ENCODE data around the gene TTF1.
A peak's percentile ranks its signal among the peaks of the same experiment; 100 is the strongest.
"Not testable (repeated sequence)": the region's sequence is repeated elsewhere in the genome, so short reads cannot be mapped to it uniquely, and the experiment has no call there.

Gene TTF1

GRCh38 chr9:132411091-132411508, 4.5 kb upstream of the TTF1 start:
- no peak for DNase-seq (ENCODE audit: low read depth)

DNA sequence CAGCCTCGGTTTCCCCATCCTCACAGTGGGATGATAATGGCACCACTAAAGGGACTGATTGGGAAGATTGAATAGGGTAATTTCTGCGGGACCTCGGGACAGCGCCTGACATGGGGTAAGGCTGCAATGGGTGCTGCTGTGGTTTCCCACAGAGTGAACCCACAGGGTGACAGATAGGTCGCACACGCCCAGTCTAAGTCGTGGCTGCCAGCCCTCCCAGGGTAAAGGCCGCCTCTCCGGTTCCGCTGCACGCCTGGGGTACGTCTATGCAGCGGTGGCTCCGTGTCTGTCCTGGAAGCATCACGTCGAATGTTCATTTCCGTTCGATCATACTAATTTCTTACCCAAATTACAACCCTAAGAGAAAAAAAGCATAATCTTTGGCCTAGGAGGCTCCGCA, 4.0 kb upstream of the TTF1 start:
- DNase-seq (ENCODE audit: low read depth): no peak

GRCh38 chr9:132409828-132410528, 3.3 kb upstream of the TTF1 start, which contains the start of gene CFAP77:
CFAP77 (plus strand) TSS chr9:132410211; CDS start chr9:132410272, 61 bp downstream.
- DNase-seq (ENCODE audit: low read depth): peak; percentile 4

DNA sequence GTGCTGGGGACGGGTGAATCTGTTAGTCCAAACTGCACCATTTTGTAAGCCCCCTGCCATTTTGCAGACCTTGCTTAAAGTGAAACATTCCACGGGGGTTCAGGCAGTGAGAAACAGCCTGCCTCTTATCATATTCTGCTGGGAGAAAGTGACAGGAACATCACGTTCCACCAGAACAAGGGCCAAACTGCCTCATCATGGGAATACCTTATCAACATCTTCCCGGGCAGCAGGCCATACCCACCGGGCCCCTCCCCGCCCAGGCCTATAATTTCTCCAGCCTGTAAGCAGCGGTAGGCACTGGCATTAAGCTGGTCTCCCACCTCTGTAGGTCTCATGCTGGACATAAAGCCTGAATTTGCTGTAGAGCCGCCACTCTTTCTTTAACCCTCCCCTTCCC, 1.9 kb upstream of the TTF1 start:
- no peak for DNase-seq (ENCODE audit: low read depth)

GRCh38 chr9:132407196-132407595, 556 bp upstream of the TTF1 start:
- no peak for DNase-seq (ENCODE audit: low read depth)

DNA sequence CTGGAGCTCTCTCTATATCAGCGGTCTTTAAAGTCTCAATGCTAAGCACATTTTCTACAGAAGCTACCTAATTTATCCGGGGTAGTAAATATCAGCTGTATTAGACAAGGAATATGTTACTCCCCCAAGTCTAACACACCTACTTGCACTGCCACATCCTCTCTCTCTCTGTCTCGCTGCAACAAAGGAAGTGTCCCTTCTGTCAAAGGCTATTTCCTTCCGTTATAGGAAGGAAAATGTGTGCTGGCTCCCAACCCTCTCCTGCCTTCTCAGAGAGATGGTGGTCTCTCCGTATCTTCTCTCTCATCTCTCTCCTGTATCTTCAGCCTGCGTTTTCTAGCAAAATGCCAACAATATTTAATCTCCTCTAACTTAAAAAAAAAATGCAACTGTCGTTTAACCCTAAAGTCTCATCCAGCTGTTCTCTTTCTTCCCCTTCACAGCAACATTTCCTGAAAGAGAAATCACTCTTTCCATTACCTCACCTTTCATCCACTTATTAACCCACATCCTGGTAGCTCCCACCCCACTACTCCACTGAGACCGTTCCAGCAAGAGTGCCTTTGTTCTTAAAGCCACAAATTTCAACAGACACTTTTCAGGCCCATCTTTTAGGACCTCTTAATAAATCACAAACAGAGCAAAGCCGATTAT, 2.3 kb downstream of the TTF1 start:
- no peak for DNase-seq (ENCODE audit: low read depth)

DNA sequence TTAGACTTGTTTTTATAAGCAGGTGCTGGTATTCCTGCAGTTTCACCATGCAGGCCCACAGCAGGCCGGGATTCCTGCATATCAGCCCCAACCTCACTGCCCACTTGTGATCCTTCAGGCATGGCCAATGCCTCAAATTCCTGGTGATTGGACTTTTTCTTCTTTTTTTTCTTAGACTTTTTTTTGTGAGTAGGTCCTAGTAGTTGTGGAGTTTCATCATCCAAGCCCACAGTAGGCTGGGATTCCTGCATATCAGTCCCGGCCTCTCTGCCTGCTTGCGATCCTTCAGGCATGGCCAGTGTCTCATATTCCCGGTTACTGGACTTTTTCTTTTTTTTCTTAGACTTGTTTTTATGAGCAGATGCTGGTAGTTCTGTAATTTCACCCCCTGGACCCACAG, 4.8 kb downstream of the TTF1 start:
- DNase-seq (ENCODE audit: low read depth): no peak

DNA sequence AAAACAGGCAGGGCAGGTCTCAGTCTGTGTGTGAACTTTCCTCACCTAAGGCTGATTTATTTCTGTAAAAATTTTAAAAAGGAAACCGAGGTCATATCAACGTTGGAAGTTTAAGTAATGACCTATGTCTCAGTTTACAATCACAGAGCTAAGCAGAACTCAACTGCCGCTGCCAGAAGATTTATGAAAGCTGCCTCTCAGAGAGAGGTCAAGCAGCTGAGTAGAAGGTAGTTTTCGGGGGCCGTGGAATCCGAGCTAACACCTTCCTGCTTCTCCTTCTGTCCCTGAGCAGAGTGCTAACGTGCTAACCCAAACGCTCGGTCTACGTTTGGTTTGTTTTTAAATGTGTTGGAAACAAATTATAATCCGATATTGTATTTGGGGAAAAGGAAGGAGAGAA, 11.1 kb downstream of the TTF1 start:
- DNase-seq (ENCODE audit: low read depth): no peak

GRCh38 chr9:132391449-132391848, 15.2 kb downstream of the TTF1 start:
- no peak for DNase-seq (ENCODE audit: low read depth)

DNA sequence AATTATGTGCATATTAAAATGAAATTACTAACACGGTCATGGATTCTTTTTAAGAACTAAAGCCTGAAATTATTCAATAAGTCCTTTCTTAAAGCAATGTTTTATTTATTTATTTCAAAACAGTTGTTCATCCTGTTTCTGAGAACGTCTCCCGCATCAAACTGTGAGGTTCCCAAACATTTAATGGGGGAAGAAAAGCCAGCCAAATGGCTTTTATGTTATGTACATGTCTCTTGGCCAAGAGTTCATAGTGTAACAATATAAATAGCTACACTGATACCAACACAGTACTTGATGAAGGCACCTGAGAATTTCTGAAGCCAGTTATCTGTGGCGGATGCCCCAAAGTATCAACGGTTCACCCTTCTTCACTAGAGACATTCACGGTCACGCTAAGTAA, 15.7 kb downstream of the TTF1 start:
- DNase-seq (ENCODE audit: low read depth): no peak

GRCh38 chr9:132387133-132387532, 19.5 kb downstream of the TTF1 start:
- DNase-seq (ENCODE audit: low read depth): no peak

GRCh38 chr9:132384376-132384775, 22.3 kb downstream of the TTF1 start:
- DNase-seq (ENCODE audit: low read depth): no peak

GRCh38 chr9:132383462-132383883, 23.2 kb downstream of the TTF1 start:
- no peak for DNase-seq (ENCODE audit: low read depth)

- no peak for DNase-seq (ENCODE audit: low read depth)
These were observed 24.6 kb downstream of the TTF1 start for GRCh38 chr9:132381966-132382541.

DNA sequence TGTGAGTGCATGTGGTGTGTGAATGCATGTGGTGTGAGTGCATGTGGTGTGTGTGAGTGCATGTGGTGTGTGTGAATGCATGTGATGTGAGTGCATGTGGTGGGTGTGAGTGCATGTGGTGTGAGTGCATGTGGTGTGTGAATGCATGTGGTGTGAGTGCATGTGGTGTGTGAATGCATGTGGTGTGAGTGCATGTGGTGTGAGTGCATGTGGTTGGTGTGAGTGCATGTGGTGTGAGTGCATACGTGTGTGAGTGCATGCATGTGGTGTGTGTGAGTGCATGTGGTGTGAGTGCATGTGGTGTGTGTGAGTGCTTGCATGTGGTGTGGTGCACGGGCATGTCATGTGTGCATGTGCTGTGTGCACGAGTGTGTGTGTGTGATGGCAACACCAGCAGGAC, 28.2 kb downstream of the TTF1 start:
- not testable (repeated sequence) for DNase-seq (ENCODE audit: low read depth)

- not testable (repeated sequence) for DNase-seq (ENCODE audit: low read depth)
These were observed 28.9 kb downstream of the TTF1 start for GRCh38 chr9:132377769-132378168.

- no peak for DNase-seq (ENCODE audit: low read depth)
These were observed 34.2 kb downstream of the TTF1 start for GRCh38 chr9:132372177-132373095.

GRCh38 chr9:132370592-132370991, 36.0 kb downstream of the TTF1 start:
- DNase-seq (ENCODE audit: low read depth): no peak

GRCh38 chr9:132369421-132369820, 37.2 kb downstream of the TTF1 start:
- DNase-seq (ENCODE audit: low read depth): no peak

GRCh38 chr9:132367613-132368313, 38.9 kb downstream of the TTF1 start:
- DNase-seq (ENCODE audit: low read depth): no peak

GRCh38 chr9:132366481-132366880, 40.2 kb downstream of the TTF1 start:
- DNase-seq (ENCODE audit: low read depth): no peak

GRCh38 chr9:132365986-132366385, 40.7 kb downstream of the TTF1 start:
- no peak for DNase-seq (ENCODE audit: low read depth)
